Stimulated activated CD4-positive, alpha-beta T cell treated with anti-CD3 and anti-CD28 coated beads, TNF-alpha, amount 100 ng/mL, for 48 hours (primary cell): ENCODE results near the gene DLG2.

Experiments
- DNase-seq, 3 donors: peaks; one replicate each; pipeline ENCODE4 v3.0.0-alpha.2; 2020; ENCODE audit warnings: low read depth in 3 of 3

Gene DLG2

GRCh38 chr11:83938148-83938547 lies 1689.0 kb downstream of the DLG2 start:
- DNase-seq = no peak

DNA sequence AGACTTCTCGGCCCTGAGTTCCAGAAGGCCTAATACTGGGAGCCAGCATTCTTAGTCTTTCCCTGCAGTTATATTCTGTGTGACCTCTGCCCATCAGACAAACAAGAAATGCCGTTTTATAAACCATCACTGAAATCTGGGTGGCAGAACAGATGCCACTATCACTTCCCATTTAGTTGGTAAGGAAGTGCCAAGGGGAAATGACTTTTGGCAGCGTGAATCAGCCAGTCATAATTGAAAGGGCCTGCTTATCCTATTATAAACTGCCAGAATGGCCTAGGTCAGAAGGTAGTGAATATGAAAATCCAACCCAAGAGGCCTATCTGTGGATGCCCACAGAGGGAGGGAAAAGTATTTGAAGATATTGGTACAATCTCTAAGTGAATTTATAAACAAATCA lies 1694.1 kb downstream of the DLG2 start:
- DNase-seq = no peak

DNA sequence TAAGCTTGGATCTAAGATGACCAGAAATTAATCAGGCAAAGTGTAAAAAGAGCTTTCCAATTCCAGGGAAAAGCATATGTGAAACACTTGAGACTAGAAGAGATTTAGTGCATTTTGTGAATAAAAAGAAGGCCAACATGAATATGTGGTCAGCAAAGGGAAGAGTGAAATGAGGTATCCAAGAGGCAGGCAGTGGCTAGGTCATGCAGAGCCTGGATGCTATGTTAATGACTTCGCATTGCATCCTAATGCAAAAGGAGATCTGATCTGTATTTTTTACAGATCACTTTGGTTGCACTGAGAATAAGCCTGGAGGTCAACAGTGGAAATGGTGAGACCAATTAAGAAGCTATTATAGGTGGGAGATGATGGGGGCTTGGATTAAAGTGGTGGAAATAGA lies 1699.7 kb downstream of the DLG2 start:
- no peak for DNase-seq

- DNase-seq = no peak
Measured at GRCh38 chr11:83924795-83925542, 1702.2 kb downstream of the DLG2 start.

- DNase-seq = no peak
Measured at GRCh38 chr11:83923961-83924360, 1703.2 kb downstream of the DLG2 start.

DNA sequence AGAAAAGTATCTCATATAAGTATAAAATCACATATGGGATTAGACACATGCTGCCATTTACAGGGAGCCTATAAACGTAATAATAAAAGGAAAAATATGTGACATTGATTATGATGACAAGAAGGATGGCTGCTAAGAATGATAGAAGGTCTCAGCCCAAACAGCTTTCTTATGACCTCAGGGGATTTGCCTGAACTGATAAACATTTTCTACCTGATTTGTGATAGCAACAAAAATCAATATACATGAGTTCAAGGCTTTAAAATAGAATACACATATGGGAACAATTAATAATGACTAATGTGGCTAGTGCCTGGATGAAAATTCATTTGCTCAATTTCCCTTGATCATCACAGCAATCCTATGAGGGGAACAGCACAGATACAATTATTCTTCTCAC lies 1704.2 kb downstream of the DLG2 start:
- DNase-seq = no peak

DNA sequence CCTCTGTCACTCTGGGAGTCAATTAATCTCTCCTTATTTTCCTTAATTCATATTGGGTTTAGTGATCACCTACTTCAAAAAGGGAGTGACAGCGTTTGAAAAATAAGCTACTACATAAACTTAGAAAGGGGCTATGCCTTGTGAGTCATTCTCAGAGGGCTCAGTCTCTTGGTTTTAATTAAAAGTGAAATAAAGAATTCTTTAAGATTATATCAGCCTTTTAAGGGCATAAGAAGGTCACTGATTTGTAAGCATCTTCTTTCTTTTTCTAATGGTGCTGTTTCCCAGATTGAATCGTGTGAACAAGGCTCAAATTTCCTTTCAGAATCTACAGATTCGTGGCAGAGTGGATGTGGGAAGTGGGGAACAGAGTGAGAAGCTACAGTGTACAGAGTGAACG lies 1704.8 kb downstream of the DLG2 start:
- DNase-seq = no peak

- DNase-seq = no peak
Measured at GRCh38 chr11:83921447-83922192, 1705.5 kb downstream of the DLG2 start.

DNA sequence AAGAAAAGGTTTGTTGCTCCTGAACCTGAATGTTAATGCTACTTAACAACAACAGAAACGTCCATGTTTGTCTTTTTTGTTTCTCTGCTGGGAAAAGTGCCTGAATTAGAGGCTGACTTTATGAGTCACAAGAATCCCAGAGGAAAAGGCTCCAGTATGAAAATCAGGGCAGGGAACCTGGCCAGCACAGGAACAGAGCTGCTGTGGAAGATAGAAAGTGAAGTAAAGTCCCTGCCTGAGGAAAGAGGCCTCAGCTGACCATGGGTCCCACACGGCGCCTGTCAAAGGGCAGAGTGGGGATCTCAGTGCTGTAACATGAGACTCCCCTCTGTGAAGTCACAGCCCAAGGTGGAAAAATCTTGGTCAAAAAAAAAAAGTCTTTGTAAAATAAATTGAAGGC lies 1708.7 kb downstream of the DLG2 start:
- no peak for DNase-seq

GRCh38 chr11:83914995-83915394 lies 1712.1 kb downstream of the DLG2 start:
- no peak for DNase-seq

- DNase-seq = no peak
Measured at GRCh38 chr11:83909579-83910534, 1717.3 kb downstream of the DLG2 start.

GRCh38 chr11:83908298-83908856 lies 1718.8 kb downstream of the DLG2 start:
- no peak for DNase-seq

DNA sequence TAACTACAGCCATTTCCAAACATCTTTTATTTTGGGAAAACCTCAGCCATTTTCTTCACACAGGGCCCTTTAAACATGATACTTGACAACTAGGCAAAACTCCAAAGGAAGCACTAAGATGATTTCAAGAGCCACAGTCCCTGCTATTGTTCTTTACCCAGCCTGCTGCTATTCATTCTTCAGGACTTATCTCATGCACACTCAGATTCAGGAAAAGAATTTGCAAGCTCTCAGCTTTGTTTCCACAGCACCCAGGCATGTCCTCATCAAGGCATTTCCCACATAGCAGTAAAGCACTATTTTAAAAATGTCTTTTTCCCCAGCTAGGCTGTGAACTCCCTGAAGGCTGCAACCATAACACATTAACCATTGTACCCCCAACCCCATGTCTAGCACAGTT lies 1731.6 kb downstream of the DLG2 start:
- DNase-seq = no peak

GRCh38 chr11:83881428-83881827 lies 1745.7 kb downstream of the DLG2 start:
- DNase-seq = no peak

DNA sequence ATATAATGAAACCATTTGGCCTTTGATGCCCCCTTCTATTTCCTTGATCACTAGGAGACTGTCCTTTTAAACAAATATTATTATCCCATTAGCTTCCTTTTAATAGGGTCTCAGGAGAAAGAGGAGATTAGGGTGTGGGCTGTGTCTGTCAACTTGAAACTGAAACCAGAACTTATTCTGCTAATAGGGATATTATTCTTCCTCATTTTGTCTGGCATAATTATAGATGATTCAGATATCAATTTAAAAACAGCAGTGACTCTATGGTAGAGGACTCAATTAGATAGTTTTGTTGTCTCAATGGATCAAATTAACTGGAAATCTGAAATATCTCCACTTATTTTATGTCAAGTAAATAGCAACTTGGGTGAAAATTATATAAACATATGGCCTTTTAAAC lies 1756.1 kb downstream of the DLG2 start:
- DNase-seq = no peak

GRCh38 chr11:83866655-83867054 lies 1760.5 kb downstream of the DLG2 start:
- no peak for DNase-seq

DNA sequence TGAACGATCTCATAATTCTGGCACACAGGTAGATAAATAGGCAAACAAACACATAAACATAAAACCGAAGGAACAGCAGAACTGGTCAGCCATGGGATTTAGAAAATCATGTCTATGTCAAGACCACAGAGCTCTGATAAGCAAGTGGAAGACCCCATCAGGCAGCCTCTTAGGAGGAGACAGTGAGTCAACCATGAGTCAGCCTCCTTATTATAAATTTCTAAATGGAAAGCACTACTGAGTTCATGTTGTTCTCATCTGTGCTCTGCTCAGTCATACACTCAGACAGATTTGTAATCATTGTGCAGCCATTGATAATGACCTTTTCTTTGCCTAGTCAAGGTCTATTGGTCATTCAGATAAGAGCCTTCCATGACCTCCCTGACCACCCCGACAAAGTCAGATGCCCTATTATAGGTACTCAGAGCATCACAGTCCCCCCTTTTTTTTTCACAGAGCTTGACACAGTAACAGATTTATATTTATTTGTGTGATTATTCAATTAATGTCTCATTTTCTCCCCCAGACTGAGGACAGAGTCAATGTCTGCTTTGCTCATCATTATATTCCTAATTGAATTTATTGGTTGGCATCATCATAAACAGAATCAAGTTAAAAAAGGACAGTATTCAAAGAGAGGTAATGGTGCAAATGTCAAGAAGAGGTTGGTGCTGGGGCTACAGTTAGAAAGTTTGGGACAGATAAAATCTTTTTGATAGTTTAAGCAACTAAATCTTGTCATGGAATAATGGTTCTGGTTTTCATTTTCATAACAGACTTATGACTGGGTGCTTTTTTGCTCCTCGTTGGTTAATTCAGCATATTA lies 1761.3 kb downstream of the DLG2 start:
- DNase-seq = no peak

DNA sequence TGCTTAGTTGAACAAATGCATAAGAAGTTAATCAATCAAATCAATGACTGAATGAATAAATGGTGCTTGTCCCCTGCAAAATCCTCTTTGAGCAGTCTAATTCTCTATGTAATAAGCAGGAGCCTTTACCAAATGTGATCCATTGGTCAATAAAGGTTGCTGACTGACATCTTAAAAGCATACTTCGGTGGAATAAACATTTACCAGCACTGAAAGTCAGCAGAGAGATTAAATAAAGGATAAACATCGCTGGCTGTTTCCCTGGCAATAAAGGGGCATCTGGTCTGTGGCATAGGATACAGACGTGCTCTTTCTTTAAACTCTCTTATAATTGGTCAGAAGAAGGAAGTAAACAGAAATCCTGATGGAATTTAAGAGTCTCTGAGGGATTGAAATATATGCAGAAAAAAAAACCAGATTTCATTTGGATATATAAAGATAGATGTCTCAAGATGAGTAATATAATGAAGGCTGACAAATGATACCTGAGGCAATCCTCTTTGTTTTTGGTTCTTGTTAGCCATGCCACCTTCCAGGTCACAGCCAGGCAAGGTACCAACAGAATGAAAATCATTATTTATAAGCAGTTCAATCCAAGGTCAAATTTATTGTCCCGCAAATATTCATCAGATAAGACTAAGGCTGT lies 1762.6 kb downstream of the DLG2 start:
- DNase-seq = no peak

GRCh38 chr11:83863272-83863671 lies 1763.9 kb downstream of the DLG2 start:
- DNase-seq = no peak

- no peak for DNase-seq
Measured at GRCh38 chr11:83862691-83863090, 1764.5 kb downstream of the DLG2 start.

DNA sequence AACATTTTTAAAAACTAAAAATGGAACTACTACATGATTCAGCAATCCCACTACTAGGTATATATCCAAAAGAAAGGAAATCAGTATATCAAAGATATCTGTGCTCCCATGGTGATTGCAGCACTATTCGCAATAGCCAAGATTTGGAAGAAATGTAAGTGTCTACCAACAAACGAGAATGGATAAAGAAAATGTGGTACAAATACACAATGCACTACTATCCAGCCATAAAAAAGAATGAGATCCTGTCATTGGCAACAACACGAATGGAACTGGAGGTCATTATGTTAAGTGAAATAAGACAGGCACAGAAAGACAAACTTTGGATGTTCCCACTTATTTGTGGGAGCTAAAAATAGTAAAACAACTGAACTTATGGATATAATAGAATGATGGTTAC lies 1765.1 kb downstream of the DLG2 start:
- no peak for DNase-seq
